GM12878 (cell line): ENCODE measurements around the gene EWSR1. TPM values are rescaled to one million over a fixed set of nuclear protein-coding genes. Genes with fewer than 3 reads are reported as not detected.

Experiments used
- CTCF ChIP-seq, 3 experiments: IDR thresholded peaks in 2 of 3; conservative IDR thresholded peaks in 1 of 3; 2 replicates each; pipeline ENCODE4 v1.5.1; 2011; ENCODE audit warnings: low read depth in 3 of 3, low read length in 3 of 3, mild to moderate bottlenecking in 3 of 3, control low read depth in 2 of 3, moderate library complexity in 2 of 3, inconsistent platforms in 1 of 3, mixed read lengths in 1 of 3; ENCODE audit not compliant: control insufficient read depth in 2 of 3, insufficient read depth in 1 of 3; ENCODE audit errors: extremely low read depth in 1 of 3
- NKRF ChIP-seq: fragments of 450-650 bp; conservative IDR thresholded peaks from 2 replicates; pipeline ENCODE4 v1.6.1; 2017; ENCODE audit warnings: mild to moderate bottlenecking, moderate library complexity
- REST ChIP-seq: IDR thresholded peaks from 2 replicates; pipeline ENCODE4 v1.6.1; 2012; ENCODE audit warnings: mild to moderate bottlenecking, low read depth, low read length
- TARDBP ChIP-seq: IDR thresholded peaks from 2 replicates; pipeline ENCODE4 v1.6.1; 2016; ENCODE audit warnings: borderline replicate concordance
- polyA plus RNA-seq, 11 experiments: library from polyadenylated mRNA; depleted of rRNA in 4 of 11; unstranded in 6 of 11; stranded (reverse) in 5 of 11; fragments of >200 nt; fragmentation: Nextera tagmentation in 4 of 11; fragmentation: Illumina TruSeq in 1 of 11; extraction: Ambion mirVana in 4 of 11; extraction: Trizol in 1 of 11; gene quantifications; 1 replicate in 1 of 11; 2 replicates in 10 of 11; pipeline versions ENCODE4 v1.2.1 to v1.2.3, GENCODE V29; 2011 to 2016; ENCODE audit warnings: inconsistent platforms in 2 of 11, missing spikeins in 2 of 11, low read depth in 1 of 11
- total RNA-seq, 4 experiments: library from RNA; depleted of rRNA in 3 of 4; stranded (reverse); fragments of >200 nt in 3 of 4; fragmentation: Illumina TruSeq in 1 of 4; extraction: Trizol in 1 of 4; gene quantifications; 2 replicates each; pipeline versions ENCODE4 v1.2.1 to v1.2.3, GENCODE V29; 2013 to 2021

The EWSR1 gene
- total and polyA plus RNA-seq, 10 of the 15 experiments (the other 5 are each of a cell fraction or from before 2014, with no cell fraction given) = 130 to 480 (median 356) TPM

GRCh38 chr22:29308791-29309262 is 40.8 kb downstream of the EWSR1 start (continued):
- TF ChIP-seq REST (no peak), CTCF (IDR thresholded peaks at IDR 0.05 in 2 of 3, conservative IDR thresholded peaks at IDR 0.05 in 1 of 3; ENCODE audit: control insufficient read depth in 2 of 3, extremely low read depth in 1 of 3, insufficient read depth in 1 of 3, low read depth in 3 of 3, low read length in 3 of 3) (no peak), NKRF (no peak), TARDBP (no peak)
- TF ChIP-seq, all 136 proteins: peak for 0
